IMR-90 (cell line): ENCODE data around the gene SDHA. TPM values are rescaled to one million over a fixed set of nuclear protein-coding genes. Genes with fewer than 3 reads are reported as not detected.
A peak's percentile ranks its signal among the peaks of the same experiment; 100 is the strongest.

Experiments
- ATAC-seq: fragments of 200-7000 bp; cut with Tn5 transposase; 2 replicates; pipeline ENCODE4 v1.9.1; 2020; ENCODE audit warnings: low read depth, mild to moderate bottlenecking, moderate library complexity
- BruUV-seq: library from RNA; stranded (reverse); fragments of 400-500 nt; replicated peaks from 2 replicates; lab custom pipeline; 2021; lab: Mats Ljungman, UMichigan
- CTCF ChIA-PET: fragments of 300-600 bp; formaldehyde crosslinking; extraction: SDS; loops from one replicate; lab custom pipeline; 2021; ENCODE audit warnings: antibody characterized with exemption; lab: Yijun Ruan, JAX
- POLR2A ChIA-PET: fragments of 300-600 bp; sonication (Branson Sonifier 250); formaldehyde crosslinking; loops from one replicate; lab custom pipeline; 2022; ENCODE audit warnings: antibody characterized with exemption; ENCODE audit not compliant: unreplicated experiment; lab: Charles Lee
- DNase-seq: peaks from one replicate; pipeline ENCODE4 v3.0.0; 2013
- H2AFZ ChIP-seq: replicated peaks from 2 replicates; pipeline ENCODE3; 2013; ENCODE audit warnings: low read length, mild to moderate bottlenecking; ENCODE audit not compliant: poor library complexity
- H2AK5ac ChIP-seq: 2 replicates; pipeline ENCODE4 v1.6.1; 2013; ENCODE audit warnings: low read depth, low read length, inconsistent platforms
- H2AK9ac ChIP-seq: replicated peaks from 2 replicates; pipeline ENCODE3; 2013; ENCODE audit warnings: mild to moderate bottlenecking, low read depth, low read length, moderate library complexity; ENCODE audit not compliant: poor library complexity
- H2BK120ac ChIP-seq: 2 replicates; pipeline ENCODE4 v1.6.1; 2013; ENCODE audit warnings: low read depth, low read length, inconsistent platforms
- H2BK15ac ChIP-seq: 3 replicates; pipeline ENCODE4 v1.6.1; 2013; ENCODE audit warnings: low read depth, low read length, inconsistent platforms
- H2BK20ac ChIP-seq: 2 replicates; pipeline ENCODE4 v1.6.1; 2013; ENCODE audit warnings: low read depth, mild to moderate bottlenecking, inconsistent platforms, low read length, moderate library complexity
- H2BK5ac ChIP-seq: 2 replicates; pipeline ENCODE4 v1.6.1; 2013; ENCODE audit warnings: mild to moderate bottlenecking, low read depth, low read length, inconsistent platforms; ENCODE audit not compliant: poor library complexity, severe bottlenecking
- H3K14ac ChIP-seq: replicated peaks from 2 replicates; pipeline ENCODE4 v1.6.1; 2013; ENCODE audit warnings: low read depth, low read length, inconsistent platforms
- H3K18ac ChIP-seq: 2 replicates; pipeline ENCODE4 v1.6.1; 2013; ENCODE audit warnings: low read depth, low read length, control low read depth
- H3K23ac ChIP-seq: 2 replicates; pipeline ENCODE4 v1.6.1; 2013; ENCODE audit warnings: low read depth, low read length, inconsistent platforms
- H3K27ac ChIP-seq: 2 replicates; pipeline ENCODE4 v1.5.1; 2013; ENCODE audit warnings: mild to moderate bottlenecking, control low read depth, low read length; ENCODE audit not compliant: insufficient read depth
- H3K27me3 ChIP-seq: 2 replicates; pipeline ENCODE4 v1.6.1; 2013; ENCODE audit warnings: low read length; ENCODE audit not compliant: control insufficient read depth, insufficient read depth
- H3K36me3 ChIP-seq: 2 replicates; pipeline ENCODE4 v1.6.1; 2013; ENCODE audit warnings: low read length, mixed read lengths; ENCODE audit not compliant: control insufficient read depth, insufficient read depth
- H3K4ac ChIP-seq: 2 replicates; pipeline ENCODE4 v1.6.1; 2013; ENCODE audit warnings: low read depth, low read length, inconsistent platforms
- H3K4me1 ChIP-seq: 2 replicates; pipeline ENCODE4 v1.6.1; 2013; ENCODE audit warnings: low read length, mixed read lengths; ENCODE audit not compliant: control insufficient read depth, insufficient read depth
- H3K4me2 ChIP-seq: 2 replicates; pipeline ENCODE4 v1.6.1; 2013; ENCODE audit warnings: low read depth, mild to moderate bottlenecking, control low read depth, low read length, moderate library complexity
- H3K4me3 ChIP-seq: 2 replicates; pipeline ENCODE4 v1.5.1; 2013; ENCODE audit warnings: low read depth, mild to moderate bottlenecking, control low read depth, low read length, moderate library complexity; ENCODE audit not compliant: insufficient read depth
- H3K56ac ChIP-seq: 2 replicates; pipeline ENCODE4 v1.6.1; 2013; ENCODE audit warnings: low read length, inconsistent platforms; ENCODE audit not compliant: insufficient read depth; ENCODE audit errors: extremely low read depth
- H3K79me1 ChIP-seq, 2 experiments: 2 replicates each; pipeline ENCODE4 v1.6.1; 2013; ENCODE audit warnings: low read length in 2 of 2, inconsistent platforms in 1 of 2, low read depth in 1 of 2
- H3K9ac ChIP-seq: 2 replicates; pipeline ENCODE4 v1.6.1; 2013; ENCODE audit warnings: low read depth, low read length, control low read depth
- H3K9me1 ChIP-seq: 2 replicates; pipeline ENCODE4 v1.6.1; 2013; ENCODE audit warnings: low read length, inconsistent platforms; ENCODE audit not compliant: insufficient read depth
- H3K9me3 ChIP-seq: 2 replicates; pipeline ENCODE4 v1.6.1; 2013; ENCODE audit warnings: low read length; ENCODE audit not compliant: control insufficient read depth, insufficient read depth
- H4K20me1 ChIP-seq: 2 replicates; pipeline ENCODE4 v1.6.1; 2013; ENCODE audit warnings: low read length, inconsistent platforms; ENCODE audit not compliant: insufficient read depth
- H4K5ac ChIP-seq: 2 replicates; pipeline ENCODE4 v1.6.1; 2013; ENCODE audit warnings: mild to moderate bottlenecking, low read depth, low read length, control low read depth
- H4K8ac ChIP-seq, 2 experiments: 2 replicates each; pipeline ENCODE4 v1.6.1; 2013; ENCODE audit warnings: low read depth in 2 of 2, low read length in 2 of 2, control low read depth in 1 of 2, inconsistent platforms in 1 of 2
- H4K91ac ChIP-seq: 2 replicates; pipeline ENCODE4 v1.6.1; 2013; ENCODE audit warnings: low read depth, low read length, inconsistent platforms; ENCODE audit not compliant: insufficient read depth
- CTCF ChIP-seq: conservative IDR thresholded peaks from 2 replicates; pipeline ENCODE4 v1.5.1; 2012; ENCODE audit warnings: mild to moderate bottlenecking, low read depth, low read length, improper control_type of control experiment
- MAZ ChIP-seq: IDR thresholded peaks from 2 replicates; pipeline ENCODE4 v1.6.1; 2012; ENCODE audit warnings: low read depth, mild to moderate bottlenecking, low read length, improper control_type of control experiment, moderate library complexity, borderline replicate concordance
- SMC3 ChIP-seq: fragments of 150-350 bp; IDR thresholded peaks from 2 replicates; pipeline ENCODE4 v1.6.1; 2016; ENCODE audit warnings: low read depth, mild to moderate bottlenecking, antibody characterized with exemption, low read length, moderate library complexity
- USF2 ChIP-seq: fragments of 150-350 bp; IDR thresholded peaks from 2 replicates; pipeline ENCODE4 v1.6.1; 2017; ENCODE audit warnings: mild to moderate bottlenecking, antibody characterized with exemption, low read length, low read depth
- WGBS, 2 experiments: methylation state at CpG; one replicate each; pipeline versions ENCODE4 v1.1.5 to v1.1.7; 2013; ENCODE audit warnings: missing lambda C conversion rate in 2 of 2; ENCODE audit not compliant: insufficient read length in 1 of 2; ENCODE audit errors: extremely low coverage in 2 of 2; 5-methylcytosine and 5-hydroxymethylcytosine counted together
- dilution Hi-C: fragments of 300-500 bp; cut with HindIII; formaldehyde crosslinking; loops from one replicate; pipeline ENCODE4 v1.14.3; 2018; ENCODE audit warnings: low sequenced_read_pairs; ENCODE audit not compliant: unreplicated experiment
- in situ Hi-C: fragments of 300-500 bp; cut with MboI; formaldehyde crosslinking; loops from 3 replicates; pipeline ENCODE4 v1.14.3; 2019; ENCODE audit warnings: low sequenced_read_pairs, inconsistent platforms, mixed read lengths
- intact Hi-C: fragments of 100-400 bp; cut with micrococcal nuclease; formaldehyde crosslinking; loops from 2 replicates; pipeline ENCODE4 v1.10.0; 2022
- polyA plus RNA-seq, 3 experiments: library from polyadenylated mRNA; depleted of rRNA; stranded (reverse); fragments of >200 nt; gene quantifications; 2 replicates each; pipeline ENCODE4 v1.2.3, GENCODE V29; 2012; ENCODE audit warnings: low replicate concordance in 1 of 3
- total RNA-seq: library from RNA; depleted of rRNA; stranded (reverse); fragments of >200 nt; gene quantifications from 2 replicates; pipeline ENCODE4 v1.2.3, GENCODE V29; 2012

The SDHA gene
- total and polyA plus RNA-seq, 2 of the 4 experiments (the other 2 are of a cell fraction) = 105 to 121 TPM

GRCh38 chr5:219991-220390 lies 1.9 kb downstream of the SDHA start:
- H2BK15ac ChIP-seq = no peak overlapping the region
- no peak overlapping the region for H3K14ac ChIP-seq
- H4K20me1 ChIP-seq = peaks cover 56% of the 10 kb centered on the region
- no peak overlapping the region for H3K18ac ChIP-seq
- H3K9me3 ChIP-seq = no peaks in the 10 kb centered on the region
- no peak overlapping the region for H3K4me3 ChIP-seq
- no peak overlapping the region for H3K23ac ChIP-seq
- ChIA-PET CTCF (interaction anchor here (0.7 kb wide), 1 partner anchor 31 kb away, joined by 5 read pairs; no protein-coding TSS in a partner anchor), POLR2A (no interaction called here)
- peaks cover 10% of the 10 kb centered on the region for H3K36me3 ChIP-seq
- H2BK5ac ChIP-seq = no peak overlapping the region
- no peak overlapping the region for H2BK20ac ChIP-seq
- DNase-seq (no peak), ATAC-seq (no peak)
- H3K4me1 ChIP-seq = peaks cover 11% of the 10 kb centered on the region
- intact Hi-C loops = no loop called here
- H3K56ac ChIP-seq = no peak overlapping the region
- no TSS peak for BruUV-seq
- no peak for TF ChIP-seq CTCF
- no peak for TF ChIP-seq SMC3
- TF ChIP-seq MAZ = no peak
- TF ChIP-seq USF2 = no peak
- H3K27me3 ChIP-seq = no peaks in the 10 kb centered on the region
- no peak overlapping the region for H3K4ac ChIP-seq
- peaks cover 15% of the 10 kb centered on the region for H3K9me1 ChIP-seq
- no peak overlapping the region for H4K5ac ChIP-seq
- dilution Hi-C loops = no loop called here
- no peak overlapping the region for H3K27ac ChIP-seq
- no peak overlapping the region for H2AFZ ChIP-seq
- no peak overlapping the region for H2AK5ac ChIP-seq
- peaks cover 23 to 52% of the 10 kb centered on the region in 2 experiments; a peak in 3 of 4 replicates for H3K79me1 ChIP-seq
- H3K4me2 ChIP-seq = peak overlapping the region; percentile 65; the same call in 1 of the 2 replicates
- no peak overlapping the region for H2AK9ac ChIP-seq
- in situ Hi-C loops = no loop called here
- no peak overlapping the region for H4K91ac ChIP-seq
- H2BK120ac ChIP-seq = no peak overlapping the region
- peak overlapping the region; percentile 78; the same call in 1 of the 2 replicates for H3K9ac ChIP-seq
- no CpG with 5 or more reads among the region's 4 CpGs for WGBS, 2 experiments
- no peak overlapping the region for H4K8ac ChIP-seq
